Panc1 (cell line): ENCODE measurements around the gene SZT2.

Experiments
- TCF7L2 ChIP-seq: IDR thresholded peaks from 2 replicates; pipeline ENCODE4 v1.6.1; 2011; ENCODE audit warnings: mild to moderate bottlenecking, low read depth, low read length, inconsistent platforms
- TF ChIP-seq, protein P1 (sequence below): fragments of 450-650 bp; IDR thresholded peaks from 2 replicates; pipeline ENCODE4 v1.5.1; 2017; ENCODE audit warnings: mild to moderate bottlenecking

DNA sequence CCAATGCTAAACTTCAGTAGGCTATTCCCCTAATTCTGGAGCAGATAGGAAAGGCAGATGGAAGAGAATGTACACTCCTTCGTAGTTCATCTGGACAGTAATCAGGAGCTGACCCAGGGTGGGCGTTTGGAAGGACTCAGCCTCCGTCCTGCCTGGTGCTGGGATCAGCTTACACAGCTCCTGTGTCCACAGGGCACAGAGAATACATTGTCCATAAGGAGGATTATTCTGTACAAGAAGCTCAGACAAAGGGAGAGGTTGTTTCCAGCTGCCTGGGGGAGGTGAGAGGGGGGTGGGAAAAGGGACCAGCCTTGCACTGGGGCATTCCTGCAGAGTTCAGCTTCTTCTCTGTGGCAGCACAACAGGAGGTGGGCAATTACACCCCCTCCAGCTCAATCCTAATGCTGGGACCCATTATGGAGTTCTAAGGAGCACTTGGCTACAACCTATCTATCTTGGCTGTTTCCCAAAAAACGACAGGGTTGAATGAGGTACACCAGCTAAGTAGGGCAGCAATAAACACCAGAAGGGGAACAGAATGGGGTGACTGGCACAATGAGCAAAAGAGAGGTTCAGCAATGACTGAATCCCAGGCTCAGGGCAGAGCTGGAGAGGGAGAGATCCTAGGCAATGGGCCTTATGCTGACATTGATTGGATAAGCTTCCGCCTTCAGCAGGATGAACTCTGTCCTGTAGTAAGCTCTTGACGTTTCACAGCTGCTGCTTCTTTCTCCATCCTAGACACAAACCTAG is 7.5 kb upstream of the SZT2 start:
- TF ChIP-seq, protein P1, sequence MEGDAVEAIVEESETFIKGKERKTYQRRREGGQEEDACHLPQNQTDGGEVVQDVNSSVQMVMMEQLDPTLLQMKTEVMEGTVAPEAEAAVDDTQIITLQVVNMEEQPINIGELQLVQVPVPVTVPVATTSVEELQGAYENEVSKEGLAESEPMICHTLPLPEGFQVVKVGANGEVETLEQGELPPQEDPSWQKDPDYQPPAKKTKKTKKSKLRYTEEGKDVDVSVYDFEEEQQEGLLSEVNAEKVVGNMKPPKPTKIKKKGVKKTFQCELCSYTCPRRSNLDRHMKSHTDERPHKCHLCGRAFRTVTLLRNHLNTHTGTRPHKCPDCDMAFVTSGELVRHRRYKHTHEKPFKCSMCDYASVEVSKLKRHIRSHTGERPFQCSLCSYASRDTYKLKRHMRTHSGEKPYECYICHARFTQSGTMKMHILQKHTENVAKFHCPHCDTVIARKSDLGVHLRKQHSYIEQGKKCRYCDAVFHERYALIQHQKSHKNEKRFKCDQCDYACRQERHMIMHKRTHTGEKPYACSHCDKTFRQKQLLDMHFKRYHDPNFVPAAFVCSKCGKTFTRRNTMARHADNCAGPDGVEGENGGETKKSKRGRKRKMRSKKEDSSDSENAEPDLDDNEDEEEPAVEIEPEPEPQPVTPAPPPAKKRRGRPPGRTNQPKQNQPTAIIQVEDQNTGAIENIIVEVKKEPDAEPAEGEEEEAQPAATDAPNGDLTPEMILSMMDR, result no peak
- TF ChIP-seq TCF7L2, result no peak
